Keratinocyte (primary cell): ENCODE measurements around the gene ARHGAP28. TPM values are rescaled to one million over a fixed set of nuclear protein-coding genes. Genes with fewer than 3 reads are reported as not detected.

Experiments used
- DNase-seq: peaks from one replicate; pipeline ENCODE4 v3.0.0-alpha.2; 2011; ENCODE audit warnings: low read depth, missing footprints, low spot score
- FAIRE-seq: peaks from 2 replicates; lab custom pipeline; 2011; peaks lifted over from hg19 to GRCh38; lab: Jason Lieb, UNC
- H2AFZ ChIP-seq: 2 replicates; pipeline ENCODE4 v1.6.0; 2012; ENCODE audit warnings: low read length, control low read depth, inconsistent platforms; ENCODE audit not compliant: control insufficient read depth
- H3K27ac ChIP-seq: 2 replicates; pipeline ENCODE4 v1.5.1; 2011; ENCODE audit warnings: low read length; ENCODE audit not compliant: control insufficient read depth, insufficient read depth
- H3K27me3 ChIP-seq: 3 replicates; pipeline ENCODE4 v1.6.0; 2011; ENCODE audit warnings: low read length; ENCODE audit not compliant: control insufficient read depth, insufficient read depth; ENCODE audit errors: extremely low read depth
- H3K36me3 ChIP-seq, 2 experiments: 2 replicates in 1 of 2; 3 replicates in 1 of 2; pipeline ENCODE4 v1.5.1; 2011; ENCODE audit warnings: low read length in 2 of 2, mild to moderate bottlenecking in 1 of 2; ENCODE audit not compliant: control insufficient read depth in 2 of 2, insufficient read depth in 2 of 2; ENCODE audit errors: extremely low read depth in 1 of 2
- H3K4me1 ChIP-seq: 3 replicates; pipeline ENCODE4 v1.5.1; 2011; ENCODE audit warnings: low read length; ENCODE audit not compliant: control insufficient read depth, insufficient read depth; ENCODE audit errors: extremely low read depth
- H3K4me2 ChIP-seq: 3 replicates; pipeline ENCODE4 v1.6.0; 2011; ENCODE audit warnings: low read depth, low read length; ENCODE audit not compliant: control insufficient read depth, insufficient read depth; ENCODE audit errors: extremely low read depth
- H3K4me3 ChIP-seq, 3 experiments: fragments of 200-600 bp in 1 of 3; sonication (generic) in 1 of 3; 2 replicates in 2 of 3; 3 replicates in 1 of 3; pipeline ENCODE4 v1.5.1; 2011 to 2016; ENCODE audit warnings: low read length in 3 of 3, mild to moderate bottlenecking in 3 of 3, control low read depth in 2 of 3, inconsistent platforms in 1 of 3, low read depth in 1 of 3, mixed read lengths in 1 of 3, mixed run types in 1 of 3, moderate library complexity in 1 of 3; ENCODE audit not compliant: control insufficient read depth in 2 of 3, insufficient read depth in 2 of 3; ENCODE audit errors: extremely low read depth in 1 of 3
- H3K79me2 ChIP-seq: 2 replicates; pipeline ENCODE4 v1.6.0; 2012; ENCODE audit warnings: low read length; ENCODE audit not compliant: control insufficient read depth, insufficient read depth
- H3K9ac ChIP-seq: 3 replicates; pipeline ENCODE4 v1.6.0; 2011; ENCODE audit warnings: low read length; ENCODE audit not compliant: control insufficient read depth, insufficient read depth; ENCODE audit errors: extremely low read depth
- H3K9me1 ChIP-seq: 3 replicates; pipeline ENCODE4 v1.6.0; 2011; ENCODE audit warnings: low read length; ENCODE audit not compliant: control insufficient read depth, insufficient read depth; ENCODE audit errors: extremely low read depth
- H3K9me3 ChIP-seq: 2 replicates; pipeline ENCODE4 v1.5.1; 2012; ENCODE audit warnings: low read depth, low read length; ENCODE audit not compliant: control insufficient read depth
- H4K20me1 ChIP-seq: 3 replicates; pipeline ENCODE4 v1.6.0; 2011; ENCODE audit warnings: low read length; ENCODE audit not compliant: control insufficient read depth, insufficient read depth; ENCODE audit errors: extremely low read depth
- EZH2 ChIP-seq: IDR thresholded peaks from one replicate; pipeline ENCODE4 v1.6.1; 2012; ENCODE audit warnings: inconsistent platforms, mild to moderate bottlenecking, low read length, moderate library complexity
- dilution Hi-C: fragments of 300-500 bp; cut with MboI; formaldehyde crosslinking; loops from one replicate; pipeline ENCODE4 v1.7.0; 2020; ENCODE audit warnings: low sequenced_read_pairs; ENCODE audit not compliant: extremely low pct_ligation_motif_present
- polyA plus RNA-seq, 5 experiments: library from polyadenylated mRNA; depleted of rRNA in 3 of 5; stranded (reverse) in 3 of 5; stranded (forward) in 1 of 5; unstranded in 1 of 5; fragments of >200 nt; gene quantifications; 1 replicate in 1 of 5; 2 replicates in 3 of 5; 3 replicates in 1 of 5; pipeline versions ENCODE4 v1.2.1 to v1.2.3, GENCODE V29; 2011 to 2012; ENCODE audit warnings: missing spikeins in 2 of 5, low read depth in 1 of 5, low replicate concordance in 1 of 5
- TF ChIP-seq, protein P1 (sequence below), 3 experiments: IDR thresholded peaks in 1 of 3; conservative IDR thresholded peaks in 1 of 3; optimal IDR thresholded peaks in 1 of 3; 2 replicates in 2 of 3; 3 replicates in 1 of 3; pipeline versions ENCODE3 to v1.5.1; 2011; ENCODE audit warnings: low read length in 3 of 3, mild to moderate bottlenecking in 3 of 3, moderate library complexity in 2 of 3, control low read depth in 1 of 3, inconsistent platforms in 1 of 3; ENCODE audit not compliant: insufficient read depth in 2 of 3; ENCODE audit errors: extremely low read depth in 1 of 3

The ARHGAP28 gene
- polyA plus RNA-seq, 1 donor (not counting 4 experiments of a cell fraction or from before 2014, with no cell fraction given) = 0.43 TPM

DNA sequence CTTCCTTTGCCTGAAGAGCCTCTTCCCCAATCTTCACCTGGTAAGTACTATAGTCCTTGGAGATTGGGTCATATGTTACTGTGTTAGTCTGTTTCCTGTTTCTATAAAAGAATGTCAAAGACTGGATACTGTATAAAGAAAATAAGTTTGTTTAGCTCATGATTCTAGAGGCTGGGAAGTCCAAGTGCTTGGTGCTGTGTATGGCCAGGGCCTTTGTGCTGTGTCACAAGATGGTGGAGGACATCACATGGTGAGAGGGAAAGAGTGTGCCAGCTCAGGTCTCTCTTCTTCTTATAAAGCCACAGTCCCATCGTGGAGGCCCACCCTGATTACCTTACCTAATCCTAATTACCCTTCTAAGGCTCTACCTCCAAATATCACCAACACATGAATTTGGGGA, 20.9 kb downstream of the ARHGAP28 start:
- Histone ChIP-seq H3K4me2 (no peak overlapping the region), H3K9ac (no peak overlapping the region), H3K4me3 (no peak overlapping the region), H3K4me1 (no peaks in the 10 kb centered on the region), H2AFZ (no peak overlapping the region), H4K20me1 (no peaks in the 10 kb centered on the region), H3K36me3 (no peaks in the 10 kb centered on the region), H3K27me3 (no peaks in the 10 kb centered on the region), H3K27ac (no peak overlapping the region), H3K9me1 (no peaks in the 10 kb centered on the region), H3K9me3 (no peaks in the 10 kb centered on the region), H3K79me2 (no peaks in the 10 kb centered on the region)
- dilution Hi-C loops = no loop called here
- DNase-seq (no peak), FAIRE-seq (no peak)
- TF ChIP-seq, protein P1, sequence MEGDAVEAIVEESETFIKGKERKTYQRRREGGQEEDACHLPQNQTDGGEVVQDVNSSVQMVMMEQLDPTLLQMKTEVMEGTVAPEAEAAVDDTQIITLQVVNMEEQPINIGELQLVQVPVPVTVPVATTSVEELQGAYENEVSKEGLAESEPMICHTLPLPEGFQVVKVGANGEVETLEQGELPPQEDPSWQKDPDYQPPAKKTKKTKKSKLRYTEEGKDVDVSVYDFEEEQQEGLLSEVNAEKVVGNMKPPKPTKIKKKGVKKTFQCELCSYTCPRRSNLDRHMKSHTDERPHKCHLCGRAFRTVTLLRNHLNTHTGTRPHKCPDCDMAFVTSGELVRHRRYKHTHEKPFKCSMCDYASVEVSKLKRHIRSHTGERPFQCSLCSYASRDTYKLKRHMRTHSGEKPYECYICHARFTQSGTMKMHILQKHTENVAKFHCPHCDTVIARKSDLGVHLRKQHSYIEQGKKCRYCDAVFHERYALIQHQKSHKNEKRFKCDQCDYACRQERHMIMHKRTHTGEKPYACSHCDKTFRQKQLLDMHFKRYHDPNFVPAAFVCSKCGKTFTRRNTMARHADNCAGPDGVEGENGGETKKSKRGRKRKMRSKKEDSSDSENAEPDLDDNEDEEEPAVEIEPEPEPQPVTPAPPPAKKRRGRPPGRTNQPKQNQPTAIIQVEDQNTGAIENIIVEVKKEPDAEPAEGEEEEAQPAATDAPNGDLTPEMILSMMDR (optimal IDR thresholded peaks at IDR 0.05 in 1 of 3, IDR thresholded peaks at IDR 0.05 in 1 of 3, conservative IDR thresholded peaks at IDR 0.05 in 1 of 3; ENCODE audit: extremely low read depth in 1 of 3, insufficient read depth in 2 of 3, low read length in 3 of 3) = no peak
- no peak for TF ChIP-seq EZH2

DNA sequence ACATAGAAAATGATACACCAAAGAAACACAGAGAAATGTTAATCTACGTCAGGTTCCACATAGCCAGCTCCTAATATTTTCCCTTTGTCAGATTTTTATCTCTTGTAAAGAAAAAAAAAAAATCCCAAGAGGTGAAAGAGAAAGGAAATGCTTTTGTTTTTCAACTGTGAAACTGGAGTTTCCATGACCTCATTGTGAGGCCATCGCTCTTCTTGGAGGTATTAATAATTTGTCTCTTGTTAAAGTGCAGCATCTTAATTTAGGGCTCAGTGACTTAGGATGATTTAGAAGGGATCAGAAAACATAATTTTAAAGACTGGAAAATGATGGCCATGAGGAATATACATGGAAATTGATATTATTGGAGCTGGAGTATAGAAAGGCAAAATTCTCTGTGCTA, 21.7 kb downstream of the ARHGAP28 start:
- Histone ChIP-seq H3K4me2 (no peak overlapping the region), H2AFZ (no peak overlapping the region), H3K27me3 (no peaks in the 10 kb centered on the region), H3K79me2 (no peaks in the 10 kb centered on the region), H3K9me3 (no peaks in the 10 kb centered on the region), H3K4me3 (no peak overlapping the region), H3K36me3 (no peaks in the 10 kb centered on the region), H3K4me1 (no peaks in the 10 kb centered on the region), H4K20me1 (no peaks in the 10 kb centered on the region), H3K27ac (no peak overlapping the region), H3K9ac (no peak overlapping the region), H3K9me1 (no peaks in the 10 kb centered on the region)
- FAIRE-seq (no peak), DNase-seq (no peak)
- no peak for TF ChIP-seq EZH2
- TF ChIP-seq, protein P1 (optimal IDR thresholded peaks at IDR 0.05 in 1 of 3, IDR thresholded peaks at IDR 0.05 in 1 of 3, conservative IDR thresholded peaks at IDR 0.05 in 1 of 3; ENCODE audit: extremely low read depth in 1 of 3, insufficient read depth in 2 of 3, low read length in 3 of 3) = no peak
- dilution Hi-C loops = no loop called here
